IMR-90 (cell line): Measurements from ENCODE around the gene PGGT1B.

Source experiments
- CEBPB ChIP-seq: IDR thresholded peaks from 2 replicates; pipeline ENCODE4 v1.6.1; 2012; ENCODE audit warnings: low read depth, low read length, improper control_type of control experiment
- CTCF ChIP-seq: conservative IDR thresholded peaks from 2 replicates; pipeline ENCODE4 v1.5.1; 2012; ENCODE audit warnings: mild to moderate bottlenecking, low read depth, low read length, improper control_type of control experiment
- MAZ ChIP-seq: IDR thresholded peaks from 2 replicates; pipeline ENCODE4 v1.6.1; 2012; ENCODE audit warnings: low read depth, mild to moderate bottlenecking, low read length, improper control_type of control experiment, moderate library complexity, borderline replicate concordance
- RAD21 ChIP-seq: IDR thresholded peaks from 2 replicates; pipeline ENCODE4 v1.6.1; 2012; ENCODE audit warnings: low read length, improper control_type of control experiment

GRCh38 chr5:115260248-115260647, 2.4 kb downstream of the PGGT1B start:
- TF ChIP-seq RAD21 (no peak), MAZ (no peak), CTCF (no peak), CEBPB (no peak)
